GM12875 (cell line): ENCODE data around the gene CFAP58.

Experiments
- H3K4me3 ChIP-seq: one replicate; pipeline ENCODE4 v1.5.1; 2011; ENCODE audit warnings: low read depth, low read length, control low read depth
- TF ChIP-seq, protein P1 (sequence below): IDR thresholded peaks from 2 replicates; pipeline ENCODE4 v1.5.1; 2011; ENCODE audit warnings: low read depth, mild to moderate bottlenecking, control low read depth, inconsistent platforms, low read length, moderate library complexity, borderline replicate concordance; ENCODE audit not compliant: insufficient read depth

CFAP58 gene

DNA sequence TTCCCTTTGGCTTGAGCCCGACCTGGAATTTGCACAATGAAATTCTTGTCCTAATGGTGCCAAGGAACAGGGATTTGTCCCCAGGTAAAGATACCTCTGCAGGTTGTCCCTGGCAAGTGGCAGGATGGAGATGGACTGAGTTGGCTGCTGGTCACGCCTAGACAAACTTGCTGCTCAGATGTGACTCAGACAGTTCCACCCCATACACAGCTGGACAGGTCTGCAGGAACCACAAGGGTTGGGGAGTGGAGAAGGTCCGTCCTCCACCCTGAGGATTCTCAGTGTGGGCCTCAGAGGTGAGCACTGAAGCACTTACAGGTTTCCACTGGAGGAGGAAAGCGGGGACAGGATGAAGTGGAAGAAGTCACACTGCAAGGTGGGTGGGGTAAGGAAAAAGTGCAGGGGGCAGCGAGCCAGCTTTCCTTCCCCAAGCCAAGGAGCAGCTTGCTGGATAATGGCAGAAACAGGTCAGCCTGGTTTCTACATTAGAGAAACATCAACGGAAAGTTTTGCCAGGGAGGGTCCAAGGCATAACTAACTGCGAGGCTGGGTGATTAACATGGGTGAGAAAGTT is 35.8 kb upstream of the CFAP58 start:
- H3K4me3 ChIP-seq, result no peak overlapping the region
- TF ChIP-seq, protein P1, sequence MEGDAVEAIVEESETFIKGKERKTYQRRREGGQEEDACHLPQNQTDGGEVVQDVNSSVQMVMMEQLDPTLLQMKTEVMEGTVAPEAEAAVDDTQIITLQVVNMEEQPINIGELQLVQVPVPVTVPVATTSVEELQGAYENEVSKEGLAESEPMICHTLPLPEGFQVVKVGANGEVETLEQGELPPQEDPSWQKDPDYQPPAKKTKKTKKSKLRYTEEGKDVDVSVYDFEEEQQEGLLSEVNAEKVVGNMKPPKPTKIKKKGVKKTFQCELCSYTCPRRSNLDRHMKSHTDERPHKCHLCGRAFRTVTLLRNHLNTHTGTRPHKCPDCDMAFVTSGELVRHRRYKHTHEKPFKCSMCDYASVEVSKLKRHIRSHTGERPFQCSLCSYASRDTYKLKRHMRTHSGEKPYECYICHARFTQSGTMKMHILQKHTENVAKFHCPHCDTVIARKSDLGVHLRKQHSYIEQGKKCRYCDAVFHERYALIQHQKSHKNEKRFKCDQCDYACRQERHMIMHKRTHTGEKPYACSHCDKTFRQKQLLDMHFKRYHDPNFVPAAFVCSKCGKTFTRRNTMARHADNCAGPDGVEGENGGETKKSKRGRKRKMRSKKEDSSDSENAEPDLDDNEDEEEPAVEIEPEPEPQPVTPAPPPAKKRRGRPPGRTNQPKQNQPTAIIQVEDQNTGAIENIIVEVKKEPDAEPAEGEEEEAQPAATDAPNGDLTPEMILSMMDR, result no peak

DNA sequence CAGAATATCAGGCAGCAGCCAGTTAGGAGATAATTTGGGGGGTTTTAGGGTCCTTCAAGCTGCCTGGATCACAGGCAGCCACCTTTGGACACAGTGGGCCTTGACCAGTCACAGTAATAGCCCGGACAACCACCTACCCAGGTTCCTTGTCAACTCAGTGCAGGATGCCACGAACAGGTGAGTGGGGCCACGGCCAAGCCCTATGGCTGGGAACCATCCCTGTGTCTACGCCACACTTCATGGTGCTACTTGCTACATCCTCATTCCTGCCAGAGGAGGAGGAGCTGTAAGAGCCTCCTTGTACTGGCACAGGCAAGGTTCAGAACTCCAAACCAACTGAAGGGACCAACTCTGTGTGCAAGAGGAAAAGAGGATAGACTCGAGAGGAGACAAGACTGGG is 35.3 kb upstream of the CFAP58 start:
- TF ChIP-seq, protein P1, result no peak
- H3K4me3 ChIP-seq, result no peak overlapping the region

DNA sequence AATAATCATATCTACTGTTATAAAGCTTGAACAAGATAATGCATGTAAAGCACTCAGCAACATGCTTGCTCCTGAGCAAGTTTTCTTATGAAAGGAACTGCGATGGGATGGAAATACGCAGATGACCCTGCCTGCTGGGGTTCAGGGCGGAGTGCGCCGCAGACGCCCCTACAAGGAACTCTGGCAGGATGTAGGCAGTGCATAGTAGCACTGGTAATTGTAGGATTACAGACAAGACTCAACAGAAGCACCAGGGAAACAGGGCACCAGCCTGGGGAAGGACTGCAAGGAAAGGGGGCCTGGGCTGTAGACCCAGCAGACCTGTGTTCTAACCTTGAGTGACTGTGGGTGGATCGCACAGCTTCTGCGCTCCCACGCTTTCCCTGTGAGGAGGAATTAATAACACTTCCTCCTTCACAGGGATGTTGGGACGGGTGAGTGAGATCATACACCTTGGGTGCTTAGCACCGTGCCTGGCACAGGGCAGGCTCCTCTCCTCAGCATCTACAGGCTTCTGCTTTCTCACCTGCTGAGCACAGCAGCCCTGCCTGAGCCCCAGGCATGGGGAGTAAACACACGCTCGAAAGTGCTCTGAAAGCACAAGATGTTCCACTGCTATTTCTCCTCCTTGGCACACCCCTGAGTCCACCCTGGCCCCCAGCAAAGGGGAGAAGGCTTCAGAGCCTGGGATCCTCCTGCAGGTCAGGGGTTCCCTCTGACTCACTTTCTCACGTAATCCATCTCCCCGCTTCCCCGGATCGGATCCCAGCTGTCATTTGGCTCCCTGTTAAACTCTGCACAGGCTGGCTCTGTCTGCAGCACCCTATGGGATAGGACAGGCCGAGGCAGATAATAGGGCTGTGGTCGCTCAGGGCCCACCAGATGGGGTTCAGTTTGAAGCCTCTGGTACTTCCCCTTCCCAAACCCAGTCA is 34.6 kb upstream of the CFAP58 start:
- TF ChIP-seq, protein P1, result no peak

DNA sequence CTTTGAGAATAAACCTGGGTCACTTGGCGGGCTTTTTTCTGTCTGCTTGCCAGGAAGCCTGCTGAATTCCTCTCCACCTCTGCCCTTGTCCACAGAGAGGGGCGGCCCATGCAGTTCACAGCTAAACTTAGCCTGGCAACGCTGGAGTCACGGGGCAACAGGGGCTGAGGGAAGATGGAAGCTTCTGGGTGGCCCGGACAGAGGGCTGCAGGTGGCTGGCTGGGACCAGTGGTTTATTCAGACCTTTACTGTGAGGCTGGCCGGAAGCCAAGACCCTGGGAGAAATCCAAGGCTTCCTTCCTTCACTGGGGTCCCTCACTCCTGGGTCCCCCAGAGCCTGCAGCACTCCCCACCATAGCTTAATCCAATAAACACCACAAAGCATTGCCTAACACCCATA is 32.4 kb upstream of the CFAP58 start:
- TF ChIP-seq, protein P1, result no peak
- no peak overlapping the region for H3K4me3 ChIP-seq

More for the DNA sequence above, 34.6 kb upstream of the CFAP58 start:
- no peak overlapping the region for H3K4me3 ChIP-seq

DNA sequence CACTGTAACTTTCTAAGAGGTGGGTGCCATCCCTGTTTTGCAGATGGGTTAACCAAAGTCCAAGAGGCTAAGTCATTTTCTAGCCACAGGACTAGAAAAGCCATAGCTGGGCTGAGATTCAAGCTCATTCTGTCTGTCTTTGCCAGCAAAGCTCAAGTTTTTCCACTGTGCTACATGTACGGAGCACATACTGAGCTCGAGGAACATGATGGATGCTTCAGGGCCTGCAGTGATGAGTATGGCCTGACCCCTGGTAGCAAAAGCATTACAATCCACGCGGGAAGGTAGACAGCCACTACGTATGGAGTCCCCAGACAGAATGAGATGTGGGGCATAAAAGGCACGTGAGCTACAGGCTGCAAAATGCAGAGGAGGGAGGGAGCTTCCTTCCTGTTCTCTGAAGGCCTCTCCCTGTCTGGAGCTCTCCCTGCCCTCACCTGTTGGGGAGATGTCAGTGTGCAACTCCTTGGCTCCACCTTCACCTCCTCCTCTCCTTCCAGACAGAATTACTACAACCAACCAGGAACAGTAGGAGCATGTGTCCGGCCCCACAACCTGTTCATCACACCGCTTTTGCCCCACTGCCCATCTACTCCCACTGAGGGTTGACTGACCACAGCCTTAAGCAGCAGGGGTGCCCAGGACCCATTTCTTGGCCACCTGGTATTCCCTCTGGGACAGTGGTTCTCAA is 31.8 kb upstream of the CFAP58 start:
- TF ChIP-seq, protein P1, result no peak
- no peak overlapping the region for H3K4me3 ChIP-seq

DNA sequence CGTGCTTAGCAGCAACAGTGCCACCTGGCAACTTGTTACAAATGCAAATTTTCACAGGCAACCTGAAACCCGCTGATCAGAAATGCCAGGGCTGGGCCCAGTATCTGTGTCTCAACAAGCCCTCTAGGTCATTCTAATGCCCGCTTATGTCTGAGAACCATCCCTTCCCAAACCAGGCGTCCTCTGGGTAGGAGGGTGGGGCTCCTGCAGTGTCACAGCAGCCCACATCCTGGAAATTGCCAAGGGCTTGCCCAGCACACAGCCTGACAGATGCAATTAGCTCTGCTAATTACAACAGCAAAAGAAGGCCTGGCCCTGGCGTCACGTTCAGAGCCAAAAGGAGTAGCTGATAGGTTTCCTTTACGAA is 31.2 kb upstream of the CFAP58 start:
- TF ChIP-seq, protein P1, result no peak
- no peak overlapping the region for H3K4me3 ChIP-seq
